Endothelial cell of umbilical vein (primary cell): ENCODE results near the gene BTLA. TPM values are rescaled to one million over a fixed set of nuclear protein-coding genes. Genes with fewer than 3 reads are reported as not detected.

Source experiments
- BruUV-seq: library from RNA; stranded (reverse); fragments of 400-500 nt; replicated peaks from 2 replicates; lab custom pipeline; 2021; lab: Mats Ljungman, UMichigan
- CTCF ChIA-PET: fragments of 300-600, 350-600 bp; sonication (Branson Sonifier 250); formaldehyde crosslinking; loops from one replicate; lab custom pipeline; 2021; ENCODE audit warnings: antibody characterized with exemption, inconsistent platforms; lab: Charles Lee
- POLR2A ChIA-PET: fragments of 300-600, 350-600 bp; sonication (Branson Sonifier 250); formaldehyde crosslinking; loops from one replicate; lab custom pipeline; 2021; ENCODE audit warnings: antibody characterized with exemption, inconsistent platforms; lab: Charles Lee
- DNase-seq: peaks from one replicate; pipeline ENCODE4 v3.0.0-alpha.2; 2011; ENCODE audit warnings: low read depth, low spot score
- FAIRE-seq: peaks from 2 replicates; lab custom pipeline; 2011; peaks lifted over from hg19 to GRCh38; lab: Jason Lieb, UNC
- H2AFZ ChIP-seq: 2 replicates; pipeline ENCODE4 v1.6.0; 2012; ENCODE audit warnings: low read depth, low read length, control low read depth, inconsistent platforms
- H3K27ac ChIP-seq: 2 replicates; pipeline ENCODE4 v1.5.1; 2011; ENCODE audit warnings: low read depth, mild to moderate bottlenecking, control low read depth, low read length, moderate library complexity; ENCODE audit not compliant: insufficient read depth
- H3K27me3 ChIP-seq, 2 experiments: 2 replicates each; pipeline versions ENCODE4 v1.6.0 to v1.6.1; 2011; ENCODE audit warnings: low read length in 2 of 2, mixed read lengths in 1 of 2; ENCODE audit not compliant: control insufficient read depth in 2 of 2, insufficient read depth in 2 of 2
- H3K36me3 ChIP-seq, 2 experiments: 2 replicates in 1 of 2; 3 replicates in 1 of 2; pipeline ENCODE4 v1.5.1; 2011; ENCODE audit warnings: low read length in 2 of 2, mild to moderate bottlenecking in 1 of 2, moderate library complexity in 1 of 2; ENCODE audit not compliant: control insufficient read depth in 2 of 2, insufficient read depth in 2 of 2; ENCODE audit errors: extremely low read depth in 1 of 2
- H3K4me1 ChIP-seq: 3 replicates; pipeline ENCODE4 v1.5.1; 2011; ENCODE audit warnings: mild to moderate bottlenecking, low read length; ENCODE audit not compliant: control insufficient read depth, insufficient read depth; ENCODE audit errors: extremely low read depth
- H3K4me2 ChIP-seq: 2 replicates; pipeline ENCODE4 v1.6.1; 2011; ENCODE audit warnings: low read length, control low read depth, mixed read lengths; ENCODE audit not compliant: insufficient read depth
- H3K4me3 ChIP-seq, 3 experiments: fragments of 200-600 bp in 1 of 3; sonication (generic), shearing (Covaris generic) in 1 of 3; replicated peaks in 1 of 3; 2 replicates each; pipeline ENCODE4 v1.5.1; 2011 to 2016; ENCODE audit warnings: control low read depth in 3 of 3, low read length in 3 of 3, mild to moderate bottlenecking in 2 of 3, inconsistent platforms in 1 of 3, low read depth in 1 of 3, moderate library complexity in 1 of 3; ENCODE audit not compliant: insufficient read depth in 1 of 3
- H3K79me2 ChIP-seq: 2 replicates; pipeline ENCODE4 v1.6.0; 2012; ENCODE audit warnings: low read length, inconsistent platforms; ENCODE audit not compliant: control insufficient read depth, insufficient read depth
- H3K9ac ChIP-seq: replicated peaks from 2 replicates; pipeline ENCODE3; 2011; ENCODE audit warnings: low read length, control low read depth; ENCODE audit not compliant: insufficient read depth; ENCODE audit errors: extremely low read depth
- H3K9me1 ChIP-seq: replicated peaks from 3 replicates; pipeline ENCODE4 v1.6.0; 2011; ENCODE audit warnings: mild to moderate bottlenecking, low read length; ENCODE audit not compliant: control insufficient read depth, insufficient read depth; ENCODE audit errors: extremely low read depth
- H3K9me3 ChIP-seq: replicated peaks from 2 replicates; pipeline ENCODE4 v1.5.1; 2012; ENCODE audit warnings: low read length, inconsistent platforms; ENCODE audit not compliant: control insufficient read depth, insufficient read depth
- H4K20me1 ChIP-seq: replicated peaks from 2 replicates; pipeline ENCODE3; 2011; ENCODE audit warnings: mild to moderate bottlenecking, low read length; ENCODE audit not compliant: control insufficient read depth, insufficient read depth; ENCODE audit errors: extremely low read depth
- EZH2 ChIP-seq: IDR thresholded peaks from 2 replicates; pipeline ENCODE4 v1.6.1; 2012; ENCODE audit warnings: borderline replicate concordance, low read depth, mild to moderate bottlenecking, moderate library complexity, low read length, inconsistent platforms; ENCODE audit not compliant: severe bottlenecking
- FOS ChIP-seq: IDR thresholded peaks from 2 replicates; pipeline ENCODE4 v1.6.1; 2011; ENCODE audit warnings: mild to moderate bottlenecking, low read length, moderate library complexity, borderline replicate concordance; ENCODE audit not compliant: insufficient read depth
- GATA2 ChIP-seq: IDR thresholded peaks from 2 replicates; pipeline ENCODE4 v1.7.0; 2011; ENCODE audit warnings: low read depth, mild to moderate bottlenecking, moderate library complexity, mixed read lengths, low read length; ENCODE audit not compliant: insufficient read length, insufficient read depth
- JUN ChIP-seq: IDR thresholded peaks from 2 replicates; pipeline ENCODE4 v1.6.1; 2011; ENCODE audit warnings: borderline replicate concordance, low read depth; ENCODE audit not compliant: insufficient read length, insufficient read depth
- MYC ChIP-seq: IDR thresholded peaks from one replicate; pipeline ENCODE4 v1.6.1; 2011; ENCODE audit warnings: mild to moderate bottlenecking, low read depth, low read length
- POLR2A ChIP-seq: IDR thresholded peaks from 2 replicates; pipeline ENCODE4 v1.6.1; 2012; ENCODE audit warnings: low read depth, mild to moderate bottlenecking, control low read depth, low read length
- POLR2AphosphoS5 ChIP-seq: IDR thresholded peaks from 2 replicates; pipeline ENCODE4 v1.6.1; 2012; ENCODE audit warnings: low read depth, mild to moderate bottlenecking, control low read depth, low read length, moderate library complexity; ENCODE audit not compliant: insufficient read depth
- dilution Hi-C: fragments of 300-500 bp; cut with MboI; formaldehyde crosslinking; loops from one replicate; pipeline ENCODE4 v1.15.0; 2019; ENCODE audit warnings: low sequenced_read_pairs; ENCODE audit not compliant: extremely low pct_ligation_motif_present
- intact Hi-C: fragments of 100-400 bp; cut with micrococcal nuclease; formaldehyde crosslinking; loops from one replicate; pipeline ENCODE4 v1.10.0; 2022
- polyA plus RNA-seq, 4 experiments: library from polyadenylated mRNA; depleted of rRNA in 3 of 4; stranded (reverse) in 3 of 4; unstranded in 1 of 4; fragments of >200 nt; gene quantifications; 2 replicates each; pipeline versions ENCODE4 v1.2.1 to v1.2.3, GENCODE V29; 2011 to 2012; ENCODE audit warnings: missing spikeins in 1 of 4
- total RNA-seq: library from RNA; stranded (reverse); gene quantifications from 2 replicates; pipeline ENCODE4 v1.2.3, GENCODE V29; 2021
- TF ChIP-seq, protein P1 (sequence below), 2 donors: IDR thresholded peaks; 1 replicate in 1 of 2; 2 replicates in 1 of 2; pipeline ENCODE4 v1.5.1; 2011; ENCODE audit warnings: low read length in 2 of 2, mild to moderate bottlenecking in 2 of 2, moderate library complexity in 2 of 2, control low read depth in 1 of 2, inconsistent platforms in 1 of 2, low read depth in 1 of 2; ENCODE audit not compliant: insufficient read depth in 1 of 2; ENCODE audit errors: extremely low read depth in 1 of 2
- TF ChIP-seq, protein P2 (sequence below): IDR thresholded peaks from 2 replicates; pipeline ENCODE4 v1.6.1; 2011; ENCODE audit not compliant: insufficient read depth, insufficient read length

The BTLA gene
- total and polyA plus RNA-seq, 2 donors (not counting 3 experiments of a cell fraction or from before 2014, with no cell fraction given) = not detected

DNA sequence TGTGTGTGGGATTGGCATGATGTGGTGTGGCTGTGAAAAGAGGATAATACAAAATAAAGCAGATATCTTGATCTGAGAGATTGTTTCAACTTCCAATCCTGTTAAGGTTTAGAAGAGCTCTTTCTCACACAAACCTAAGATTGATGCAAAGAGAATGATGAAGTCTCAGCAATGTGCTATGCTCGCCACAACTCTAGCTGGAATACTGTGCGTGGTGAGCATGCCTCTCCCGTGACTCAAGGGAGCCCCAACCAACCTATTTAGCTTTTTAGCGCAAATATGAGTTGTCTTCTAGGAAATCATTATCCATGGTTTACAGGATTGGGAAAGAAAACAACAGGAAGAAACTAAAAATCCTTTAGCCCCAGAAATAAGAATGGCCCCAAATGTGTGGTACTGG, 28.5 kb downstream of the BTLA start:
- BruUV-seq = no TSS peak
- FAIRE-seq (no peak), DNase-seq (no peak)
- H3K4me2 ChIP-seq = no peak overlapping the region
- H2AFZ ChIP-seq = no peak overlapping the region
- ChIA-PET CTCF (no interaction called here), POLR2A (no interaction called here)
- dilution Hi-C loops = no loop called here
- H3K79me2 ChIP-seq = no peaks in the 10 kb centered on the region
- no peaks in the 10 kb centered on the region for H4K20me1 ChIP-seq
- no peak overlapping the region for H3K27ac ChIP-seq
- no peaks in the 10 kb centered on the region for H3K27me3 ChIP-seq
- H3K4me3 ChIP-seq = no peak overlapping the region
- no peaks in the 10 kb centered on the region for H3K36me3 ChIP-seq
- no peak overlapping the region for H3K9ac ChIP-seq
- H3K4me1 ChIP-seq = no peaks in the 10 kb centered on the region
- H3K9me1 ChIP-seq = no peaks in the 10 kb centered on the region
- intact Hi-C loops = no loop called here
- no peaks in the 10 kb centered on the region for H3K9me3 ChIP-seq
- TF ChIP-seq FOS (no peak), POLR2A (no peak), MYC (no peak), POLR2AphosphoS5 (no peak), EZH2 (no peak), JUN (no peak), GATA2 (no peak)
- TF ChIP-seq, protein P1, sequence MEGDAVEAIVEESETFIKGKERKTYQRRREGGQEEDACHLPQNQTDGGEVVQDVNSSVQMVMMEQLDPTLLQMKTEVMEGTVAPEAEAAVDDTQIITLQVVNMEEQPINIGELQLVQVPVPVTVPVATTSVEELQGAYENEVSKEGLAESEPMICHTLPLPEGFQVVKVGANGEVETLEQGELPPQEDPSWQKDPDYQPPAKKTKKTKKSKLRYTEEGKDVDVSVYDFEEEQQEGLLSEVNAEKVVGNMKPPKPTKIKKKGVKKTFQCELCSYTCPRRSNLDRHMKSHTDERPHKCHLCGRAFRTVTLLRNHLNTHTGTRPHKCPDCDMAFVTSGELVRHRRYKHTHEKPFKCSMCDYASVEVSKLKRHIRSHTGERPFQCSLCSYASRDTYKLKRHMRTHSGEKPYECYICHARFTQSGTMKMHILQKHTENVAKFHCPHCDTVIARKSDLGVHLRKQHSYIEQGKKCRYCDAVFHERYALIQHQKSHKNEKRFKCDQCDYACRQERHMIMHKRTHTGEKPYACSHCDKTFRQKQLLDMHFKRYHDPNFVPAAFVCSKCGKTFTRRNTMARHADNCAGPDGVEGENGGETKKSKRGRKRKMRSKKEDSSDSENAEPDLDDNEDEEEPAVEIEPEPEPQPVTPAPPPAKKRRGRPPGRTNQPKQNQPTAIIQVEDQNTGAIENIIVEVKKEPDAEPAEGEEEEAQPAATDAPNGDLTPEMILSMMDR (IDR thresholded peaks at IDR 0.05; ENCODE audit: extremely low read depth in 1 of 2, insufficient read depth in 1 of 2, low read depth in 1 of 2, low read length in 2 of 2) = no peak
- TF ChIP-seq, protein P2, sequence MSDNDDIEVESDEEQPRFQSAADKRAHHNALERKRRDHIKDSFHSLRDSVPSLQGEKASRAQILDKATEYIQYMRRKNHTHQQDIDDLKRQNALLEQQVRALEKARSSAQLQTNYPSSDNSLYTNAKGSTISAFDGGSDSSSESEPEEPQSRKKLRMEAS = no peak
